ENCODE data around the gene DGKD. TPM values are rescaled to one million over a fixed set of nuclear protein-coding genes. Genes with fewer than 3 reads are reported as not detected.

Gene DGKD
- total and polyA plus RNA-seq, 9 of the 15 experiments (the other 6 are each of a cell fraction or from before 2014, with no cell fraction given), result 0.52 to 29.5 (median 10.6) TPM

- H2AFZ ChIP-seq (ENCODE audit: low read depth, low read length), result no peak overlapping the region
- H3K9me1 ChIP-seq (ENCODE audit: control insufficient read depth, insufficient read depth, low read length), result no peaks in the 10 kb centered on the region
- H3K4me2 ChIP-seq (ENCODE audit: insufficient read depth, low read length), result no peak overlapping the region
- intact Hi-C loops (cut with micrococcal nuclease), result no loop called here
- FAIRE-seq (no peak), DNase-seq (ENCODE audit: extremely low read depth in 1 of 4, low spot score in 3 of 4) (no peak), ATAC-seq (no peak)
- POLR2A ChIA-PET, result interaction anchor here (1.0 kb wide), 1 partner anchor 12 kb away, joined by 5 read pairs; no protein-coding TSS in a partner anchor
- no peak overlapping the region for H3K27ac ChIP-seq (ENCODE audit: extremely low read depth, low read depth, low read length)
- in situ Hi-C loops (cut with MboI), result no loop called here
- no peak overlapping the region for H3K4me3 ChIP-seq
- 88% methylated on average over 16 of the region's 22 CpGs for WGBS (ENCODE audit: insufficient coverage, low coverage, missing lambda C conversion rate)
- no peaks in the 10 kb centered on the region for H3K27me3 ChIP-seq (ENCODE audit: control insufficient read depth in 2 of 2, insufficient read depth in 2 of 2, low read length in 2 of 2)
- H3K9me3 ChIP-seq (replicated peaks; ENCODE audit: control insufficient read depth, insufficient read depth, low read depth, low read length), result no peaks in the 10 kb centered on the region
- no TSS peak for BruUV-seq (replicated peaks)
- no peaks in the 10 kb centered on the region for H3K79me2 ChIP-seq (ENCODE audit: control insufficient read depth, insufficient read depth, low read length)
- TF ChIP-seq PURB (CRISPR knock-in tag; IDR thresholded peaks at IDR 0.05; ENCODE audit: low read depth) (no peak), ARID3A (IDR thresholded peaks at IDR 0.05; ENCODE audit: borderline replicate concordance, low read depth, low read length) (no peak), RBM25 (IDR thresholded peaks at IDR 0.05; ENCODE audit: low read depth, low read length, severe bottlenecking) (no peak), AFF1 (IDR thresholded peaks at IDR 0.05; ENCODE audit: low read depth in 1 of 2, partially characterized antibody in 2 of 2) (no peak), ZNF133 (CRISPR knock-in tag; IDR thresholded peaks at IDR 0.05) (no peak), PML (IDR thresholded peaks at IDR 0.05; ENCODE audit: low read length) (no peak)
- H3K36me3 ChIP-seq (ENCODE audit: control insufficient read depth, insufficient read depth, low read length), result peaks cover 32% of the 10 kb centered on the region; the same call in 2 of the 3 replicates
- H4K20me1 ChIP-seq (replicated peaks; ENCODE audit: control insufficient read depth, insufficient read depth, low read length), result no peaks in the 10 kb centered on the region
- CTCF ChIA-PET (ENCODE audit: low intra/inter-chr PET ratio), result no interaction called here
- no peak overlapping the region for H3K9ac ChIP-seq (ENCODE audit: insufficient read depth in 1 of 2, low read depth in 2 of 2, low read length in 2 of 2)
- H3K4me1 ChIP-seq (replicated peaks in 1 of 2; ENCODE audit: control insufficient read depth in 2 of 2, insufficient read depth in 2 of 2, low read length in 2 of 2), result peaks cover 2 to 26% of the 10 kb centered on the region in 2 experiments; a peak in 3 of 5 replicates
Observed at GRCh38 chr2:233468047-233468740, 113.9 kb downstream of the DGKD start.
